A549 (cell line): ENCODE results near the gene RASGEF1C. TPM values are rescaled to one million over a fixed set of nuclear protein-coding genes. Genes with fewer than 3 reads are reported as not detected.

Source experiments
- ATAC-seq, 2 experiments: fragments of 200-7000 bp in 1 of 2; fragments of >200 bp in 1 of 2; cut with Nextera tagmentation in 1 of 2; cut with Tn5 transposase in 1 of 2; 3 replicates each; pipeline versions ENCODE4 v1.8.0 to v1.9.1; 2018 to 2020; ENCODE audit warnings: mild to moderate bottlenecking in 1 of 2, moderate library complexity in 1 of 2
- CTCF ChIA-PET: fragments of 300-600 bp; sonication (Branson Sonifier 250); formaldehyde crosslinking; extraction: SDS; loops from one replicate; lab custom pipeline; 2021; ENCODE audit warnings: antibody characterized with exemption, inconsistent platforms; lab: Yijun Ruan, JAX
- POLR2A ChIA-PET: fragments of 350-600 bp; formaldehyde crosslinking; extraction: SDS; loops from one replicate; lab custom pipeline; 2021; ENCODE audit warnings: antibody characterized with exemption, inconsistent platforms; lab: Yijun Ruan, JAX
- DNase-seq, 2 experiments: peaks; one replicate each; pipeline versions ENCODE4 v3.0.0 to v3.0.0-alpha.2; 2011 to 2016; ENCODE audit warnings: low read depth in 1 of 2, low spot score in 1 of 2
- FAIRE-seq: peaks from 2 replicates; lab custom pipeline; 2011; peaks lifted over from hg19 to GRCh38; lab: Jason Lieb, UNC
- H3K27ac ChIP-seq, 2 experiments: fragments of >200 bp; sonication (Bioruptor Twin); formaldehyde crosslinking; 3 replicates each; pipeline ENCODE4 v1.5.1; 2016 to 2017
- H3K4me1 ChIP-seq: fragments of >200 bp; sonication (Bioruptor Twin); formaldehyde crosslinking; 3 replicates; pipeline ENCODE4 v1.6.1; 2016
- H3K4me2 ChIP-seq: fragments of >200 bp; sonication (Bioruptor Twin); formaldehyde crosslinking; 3 replicates; pipeline ENCODE4 v1.6.1; 2016
- H3K4me3 ChIP-seq: fragments of >200 bp; sonication (Bioruptor Twin); formaldehyde crosslinking; 3 replicates; pipeline ENCODE4 v1.5.1; 2016
- H3K9me3 ChIP-seq: fragments of >200 bp; sonication (Bioruptor Twin); formaldehyde crosslinking; 3 replicates; pipeline ENCODE4 v1.6.1; 2016
- CBX8 ChIP-seq: fragments of 200-600 bp; sonication (generic); IDR thresholded peaks from 2 replicates; pipeline ENCODE4 v1.6.1; 2016
- CEBPB ChIP-seq, 2 experiments: fragments of >200 bp in 1 of 2; sonication (Bioruptor Twin) in 1 of 2; formaldehyde crosslinking in 1 of 2; IDR thresholded peaks; 2 replicates each; pipeline ENCODE4 v1.6.1; 2012 to 2016
- CHD2 ChIP-seq: fragments of 150-350 bp; IDR thresholded peaks from 2 replicates; pipeline ENCODE4 v1.6.1; 2014; ENCODE audit warnings: low read length; ENCODE audit not compliant: partially characterized antibody
- CHD4 ChIP-seq: fragments of 200-600 bp; sonication (generic); IDR thresholded peaks from 2 replicates; pipeline ENCODE4 v1.6.1; 2016; ENCODE audit warnings: antibody characterized with exemption, mild to moderate bottlenecking, borderline replicate concordance
- EHF ChIP-seq: fragments of 250-450 bp; sonication (Bioruptor Pico); IDR thresholded peaks from 2 replicates; pipeline ENCODE4 v1.5.0; 2020; ENCODE audit warnings: mild to moderate bottlenecking
- FOSL2 ChIP-seq, 2 experiments: fragments of 450-650 bp in 1 of 2; fragments of >200 bp in 1 of 2; sonication (Bioruptor Twin) in 1 of 2; formaldehyde crosslinking; IDR thresholded peaks; 2 replicates each; pipeline versions ENCODE4 v1.5.0 to v1.6.1; 2016 to 2020; ENCODE audit warnings: mild to moderate bottlenecking in 1 of 2, moderate library complexity in 1 of 2
- FOXS1 ChIP-seq: fragments of 250-450 bp; sonication (Bioruptor Pico); IDR thresholded peaks from 2 replicates; pipeline ENCODE4 v1.5.0; 2020; ENCODE audit warnings: mild to moderate bottlenecking, moderate library complexity
- GATA3 ChIP-seq: IDR thresholded peaks from 2 replicates; pipeline ENCODE4 v1.6.1; 2012; ENCODE audit warnings: borderline replicate concordance
- HES2 ChIP-seq: fragments of >200 bp; sonication (Bioruptor Twin); formaldehyde crosslinking; IDR thresholded peaks from 2 replicates; pipeline ENCODE4 v1.6.1; 2016
- HOXB5 ChIP-seq: fragments of 250-450 bp; sonication (Bioruptor Pico); IDR thresholded peaks from 2 replicates; pipeline ENCODE4 v1.5.0; 2020; ENCODE audit warnings: mild to moderate bottlenecking, moderate library complexity
- JUN ChIP-seq, 2 experiments: fragments of >200 bp; sonication (Bioruptor Twin); formaldehyde crosslinking; IDR thresholded peaks; 2 replicates in 1 of 2; 3 replicates in 1 of 2; pipeline ENCODE4 v1.6.1; 2016 to 2017
- KDM1A ChIP-seq: fragments of 200-600 bp; sonication (generic); IDR thresholded peaks from 2 replicates; pipeline ENCODE4 v1.6.1; 2016; ENCODE audit warnings: low read depth, mild to moderate bottlenecking
- KDM5A ChIP-seq: fragments of 200-600 bp; sonication (generic); IDR thresholded peaks from 2 replicates; pipeline ENCODE4 v1.6.1; 2016; ENCODE audit warnings: antibody characterized with exemption, mild to moderate bottlenecking
- MAFK ChIP-seq: fragments of 450-650 bp; IDR thresholded peaks from 2 replicates; pipeline ENCODE4 v1.6.1; 2014; ENCODE audit not compliant: partially characterized antibody
- MAZ ChIP-seq: fragments of 150-350 bp; IDR thresholded peaks from 2 replicates; pipeline ENCODE4 v1.6.1; 2014; ENCODE audit warnings: antibody characterized with exemption, low read depth, low read length, borderline replicate concordance
- NFE2L2 ChIP-seq: fragments of 150-350 bp; conservative IDR thresholded peaks from 2 replicates; pipeline ENCODE4 v1.6.1; 2014; ENCODE audit warnings: low read length
- POLR2A ChIP-seq: IDR thresholded peaks from 2 replicates; pipeline ENCODE4 v1.6.1; 2012; ENCODE audit warnings: mild to moderate bottlenecking, low read length
- POLR2AphosphoS2 ChIP-seq: conservative IDR thresholded peaks from 2 replicates; pipeline ENCODE4 v1.6.1; 2012; ENCODE audit warnings: low read length, improper control_type of control experiment, inconsistent platforms
- RCOR1 ChIP-seq: fragments of 150-350 bp; IDR thresholded peaks from 2 replicates; pipeline ENCODE4 v1.6.1; 2014; ENCODE audit warnings: antibody characterized with exemption, low read length, low read depth
- RNF2 ChIP-seq: fragments of 200-600 bp; sonication (generic); IDR thresholded peaks from 2 replicates; pipeline ENCODE4 v1.6.1; 2016; ENCODE audit warnings: low read depth, mild to moderate bottlenecking, antibody characterized with exemption, moderate library complexity, borderline replicate concordance
- TFCP2L1 ChIP-seq: fragments of 250-450 bp; sonication (Bioruptor Pico); IDR thresholded peaks from 2 replicates; pipeline ENCODE4 v1.5.0; 2021; ENCODE audit warnings: mild to moderate bottlenecking
- TP53 ChIP-seq: fragments of 250-450 bp; sonication (Bioruptor Pico); IDR thresholded peaks from 2 replicates; pipeline ENCODE4 v1.5.0; 2021; ENCODE audit warnings: mild to moderate bottlenecking, moderate library complexity
- ZC3H11A ChIP-seq: fragments of 450-650 bp; IDR thresholded peaks from 2 replicates; pipeline ENCODE4 v1.6.1; 2014; ENCODE audit warnings: antibody characterized with exemption, mild to moderate bottlenecking
- ZFP36 ChIP-seq: fragments of 450-650 bp; IDR thresholded peaks from 2 replicates; pipeline ENCODE4 v1.6.1; 2014; ENCODE audit warnings: borderline replicate concordance; ENCODE audit not compliant: partially characterized antibody
- ZSCAN20 ChIP-seq: fragments of 250-450 bp; sonication (Bioruptor Pico); IDR thresholded peaks from 2 replicates; pipeline ENCODE4 v1.8.0; 2022; ENCODE audit warnings: mild to moderate bottlenecking, moderate library complexity
- WGBS: methylation state at CpG from one replicate; pipeline ENCODE4 v1.1.6; 2017; ENCODE audit errors: missing lambda C conversion rate; 5-methylcytosine and 5-hydroxymethylcytosine counted together
- polyA plus RNA-seq, 4 experiments: library from polyadenylated mRNA; depleted of rRNA in 3 of 4; stranded (reverse); fragments of >200 nt; fragmentation: RNase III in 1 of 4; extraction: RNeasy Plus Mini Kit Qiagen cat#74134 plus additional on column Dnase treatment in 1 of 4; gene quantifications; 2 replicates in 3 of 4; 3 replicates in 1 of 4; pipeline ENCODE4 v1.2.3, GENCODE V29; 2011 to 2017
- TF ChIP-seq, protein P1 (sequence below): fragments of 150-350 bp; IDR thresholded peaks from 2 replicates; pipeline ENCODE4 v1.6.1; 2014; ENCODE audit warnings: low read depth, mild to moderate bottlenecking, low read length
- TF ChIP-seq, protein P2 (sequence below): IDR thresholded peaks from 2 replicates; pipeline ENCODE4 v1.6.1; 2012
- TF ChIP-seq, protein P3 (sequence below): fragments of 250-450 bp; sonication (Bioruptor Pico); IDR thresholded peaks from 2 replicates; pipeline ENCODE4 v1.5.0; 2020; ENCODE audit warnings: low read depth, mild to moderate bottlenecking, moderate library complexity
- TF ChIP-seq, protein P4 (sequence below): fragments of >200 bp; sonication (Bioruptor Twin); formaldehyde crosslinking; IDR thresholded peaks from 3 replicates; pipeline ENCODE4 v1.5.1; 2016
- TF ChIP-seq, protein P5 (sequence below): fragments of 450-650 bp; IDR thresholded peaks from 2 replicates; pipeline ENCODE4 v1.6.1; 2014; ENCODE audit warnings: antibody characterized with exemption

The RASGEF1C gene
- polyA plus RNA-seq, 2 of the 4 experiments (the other 2 are of a cell fraction), result 0.12 TPM; not detected in 1

GRCh38 chr5:180208038-180208434, 975 bp downstream of the RASGEF1C start:
- DNase-seq (no peak), FAIRE-seq (no peak)
- H3K4me3 ChIP-seq, result peak overlapping the region; percentile 61; the same call in 2 of the 3 replicates
- 0 out of 3 replicates have a peak, but pooled peaks cover 3% of the 10 kb centered on the region for H3K4me1 ChIP-seq
- CTCF ChIA-PET, result interaction anchor here (0.8 to 5.5 kb wide), 16 partner anchors 8 to 462 kb away, joined by 3 to 32 read pairs (median 4); no protein-coding TSS in a partner anchor
- WGBS, result 66% methylated on average over 13 of the region's 14 CpGs
- POLR2A ChIA-PET, result no interaction called here
- TF ChIP-seq ZC3H11A (no peak), FOSL2 (IDR thresholded peaks at IDR 0.05) (no peak), FOSL2 (CRISPR knock-in tag; IDR thresholded peaks at IDR 0.05) (no peak), JUN (IDR thresholded peaks at IDR 0.05) (no peak), HES2 (no peak), RCOR1 (no peak), GATA3 (no peak), RNF2 (no peak), KDM1A (no peak), POLR2AphosphoS2 (no peak), POLR2A (no peak), MAFK (no peak), FOXS1 (no peak), MAZ (no peak), CBX8 (no peak)
- TF ChIP-seq, protein P1, sequence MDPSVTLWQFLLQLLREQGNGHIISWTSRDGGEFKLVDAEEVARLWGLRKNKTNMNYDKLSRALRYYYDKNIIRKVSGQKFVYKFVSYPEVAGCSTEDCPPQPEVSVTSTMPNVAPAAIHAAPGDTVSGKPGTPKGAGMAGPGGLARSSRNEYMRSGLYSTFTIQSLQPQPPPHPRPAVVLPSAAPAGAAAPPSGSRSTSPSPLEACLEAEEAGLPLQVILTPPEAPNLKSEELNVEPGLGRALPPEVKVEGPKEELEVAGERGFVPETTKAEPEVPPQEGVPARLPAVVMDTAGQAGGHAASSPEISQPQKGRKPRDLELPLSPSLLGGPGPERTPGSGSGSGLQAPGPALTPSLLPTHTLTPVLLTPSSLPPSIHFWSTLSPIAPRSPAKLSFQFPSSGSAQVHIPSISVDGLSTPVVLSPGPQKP, result no peak
- TF ChIP-seq, protein P2, sequence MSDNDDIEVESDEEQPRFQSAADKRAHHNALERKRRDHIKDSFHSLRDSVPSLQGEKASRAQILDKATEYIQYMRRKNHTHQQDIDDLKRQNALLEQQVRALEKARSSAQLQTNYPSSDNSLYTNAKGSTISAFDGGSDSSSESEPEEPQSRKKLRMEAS, result no peak
- TF ChIP-seq, protein P3, sequence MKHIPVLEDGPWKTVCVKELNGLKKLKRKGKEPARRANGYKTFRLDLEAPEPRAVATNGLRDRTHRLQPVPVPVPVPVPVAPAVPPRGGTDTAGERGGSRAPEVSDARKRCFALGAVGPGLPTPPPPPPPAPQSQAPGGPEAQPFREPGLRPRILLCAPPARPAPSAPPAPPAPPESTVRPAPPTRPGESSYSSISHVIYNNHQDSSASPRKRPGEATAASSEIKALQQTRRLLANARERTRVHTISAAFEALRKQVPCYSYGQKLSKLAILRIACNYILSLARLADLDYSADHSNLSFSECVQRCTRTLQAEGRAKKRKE (CRISPR knock-in tag), result no peak
- TF ChIP-seq, protein P4, sequence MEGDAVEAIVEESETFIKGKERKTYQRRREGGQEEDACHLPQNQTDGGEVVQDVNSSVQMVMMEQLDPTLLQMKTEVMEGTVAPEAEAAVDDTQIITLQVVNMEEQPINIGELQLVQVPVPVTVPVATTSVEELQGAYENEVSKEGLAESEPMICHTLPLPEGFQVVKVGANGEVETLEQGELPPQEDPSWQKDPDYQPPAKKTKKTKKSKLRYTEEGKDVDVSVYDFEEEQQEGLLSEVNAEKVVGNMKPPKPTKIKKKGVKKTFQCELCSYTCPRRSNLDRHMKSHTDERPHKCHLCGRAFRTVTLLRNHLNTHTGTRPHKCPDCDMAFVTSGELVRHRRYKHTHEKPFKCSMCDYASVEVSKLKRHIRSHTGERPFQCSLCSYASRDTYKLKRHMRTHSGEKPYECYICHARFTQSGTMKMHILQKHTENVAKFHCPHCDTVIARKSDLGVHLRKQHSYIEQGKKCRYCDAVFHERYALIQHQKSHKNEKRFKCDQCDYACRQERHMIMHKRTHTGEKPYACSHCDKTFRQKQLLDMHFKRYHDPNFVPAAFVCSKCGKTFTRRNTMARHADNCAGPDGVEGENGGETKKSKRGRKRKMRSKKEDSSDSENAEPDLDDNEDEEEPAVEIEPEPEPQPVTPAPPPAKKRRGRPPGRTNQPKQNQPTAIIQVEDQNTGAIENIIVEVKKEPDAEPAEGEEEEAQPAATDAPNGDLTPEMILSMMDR, result no peak
- TF ChIP-seq, all 56 proteins: peak for 0
- H3K4me2 ChIP-seq, result peak overlapping the region; percentile 90
- no peaks in the 10 kb centered on the region for H3K9me3 ChIP-seq
- peak overlapping the region in 1 of 2 experiments; percentile 91; a peak in 1 of 6 replicates for H3K27ac ChIP-seq
- no peak for ATAC-seq

DNA sequence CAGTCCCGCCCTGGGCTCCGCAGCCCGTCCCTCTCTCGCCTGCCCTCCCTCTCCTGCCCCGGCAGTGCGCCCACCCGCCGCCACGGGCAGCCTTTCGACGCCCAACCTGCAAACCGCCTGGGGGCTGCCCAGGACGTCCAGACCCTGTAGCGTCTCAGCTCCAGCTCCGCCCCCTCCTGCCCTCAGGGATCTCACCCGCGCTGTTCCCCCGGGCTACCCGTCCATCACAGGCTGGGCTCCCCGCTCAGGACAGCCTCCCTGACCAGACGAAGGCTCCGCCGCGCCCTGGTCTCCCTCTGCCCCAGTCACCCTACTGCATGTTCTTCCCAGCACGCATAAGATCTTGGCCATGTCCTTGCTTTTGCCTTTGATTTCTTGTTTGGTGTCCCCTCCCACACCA, 1.4 kb downstream of the RASGEF1C start:
- no peak overlapping the region for H3K4me2 ChIP-seq
- no peak for FAIRE-seq
- 96% methylated on average over 25 of the region's 25 CpGs for WGBS

More for the DNA sequence above, 1.4 kb downstream of the RASGEF1C start:
- Histone ChIP-seq H3K27ac (no peak overlapping the region), H3K4me3 (no peak overlapping the region), H3K4me1 (0 out of 3 replicates have a peak, but pooled peaks cover 3% of the 10 kb centered on the region), H3K9me3 (no peaks in the 10 kb centered on the region)
- TF ChIP-seq, protein P3 (CRISPR knock-in tag), result no peak
- TF ChIP-seq CEBPB (IDR thresholded peaks at IDR 0.05) (no peak), HOXB5 (CRISPR knock-in tag) (no peak), FOSL2 (IDR thresholded peaks at IDR 0.05) (no peak), FOSL2 (CRISPR knock-in tag; IDR thresholded peaks at IDR 0.05) (no peak), ZFP36 (no peak), ZSCAN20 (no peak), TP53 (no peak), GATA3 (no peak), KDM5A (no peak), CBX8 (no peak), CHD2 (no peak), RCOR1 (no peak), TFCP2L1 (CRISPR knock-in tag) (no peak), CHD4 (no peak), EHF (CRISPR knock-in tag) (no peak), POLR2A (no peak), NFE2L2 (no peak)
- TF ChIP-seq, protein P5, sequence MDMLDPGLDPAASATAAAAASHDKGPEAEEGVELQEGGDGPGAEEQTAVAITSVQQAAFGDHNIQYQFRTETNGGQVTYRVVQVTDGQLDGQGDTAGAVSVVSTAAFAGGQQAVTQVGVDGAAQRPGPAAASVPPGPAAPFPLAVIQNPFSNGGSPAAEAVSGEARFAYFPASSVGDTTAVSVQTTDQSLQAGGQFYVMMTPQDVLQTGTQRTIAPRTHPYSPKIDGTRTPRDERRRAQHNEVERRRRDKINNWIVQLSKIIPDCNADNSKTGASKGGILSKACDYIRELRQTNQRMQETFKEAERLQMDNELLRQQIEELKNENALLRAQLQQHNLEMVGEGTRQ, result no peak
- TF ChIP-seq, protein P2, result no peak
- ATAC-seq (no peak), DNase-seq (no peak)
- POLR2A ChIA-PET, result no interaction called here
- CTCF ChIA-PET, result interaction anchor here (1.0 to 5.5 kb wide), 7 partner anchors 34 to 263 kb away, joined by 3 to 32 read pairs (median 4); no protein-coding TSS in a partner anchor
